ENCODE measurements around the gene LRP1. TPM values are rescaled to one million over a fixed set of nuclear protein-coding genes. Genes with fewer than 3 reads are reported as not detected.
A peak's percentile ranks its signal among the peaks of the same experiment; 100 is the strongest.

LRP1 gene
- total and polyA plus RNA-seq, 4 donors = 87.5 to 375 (median 139) TPM

DNA sequence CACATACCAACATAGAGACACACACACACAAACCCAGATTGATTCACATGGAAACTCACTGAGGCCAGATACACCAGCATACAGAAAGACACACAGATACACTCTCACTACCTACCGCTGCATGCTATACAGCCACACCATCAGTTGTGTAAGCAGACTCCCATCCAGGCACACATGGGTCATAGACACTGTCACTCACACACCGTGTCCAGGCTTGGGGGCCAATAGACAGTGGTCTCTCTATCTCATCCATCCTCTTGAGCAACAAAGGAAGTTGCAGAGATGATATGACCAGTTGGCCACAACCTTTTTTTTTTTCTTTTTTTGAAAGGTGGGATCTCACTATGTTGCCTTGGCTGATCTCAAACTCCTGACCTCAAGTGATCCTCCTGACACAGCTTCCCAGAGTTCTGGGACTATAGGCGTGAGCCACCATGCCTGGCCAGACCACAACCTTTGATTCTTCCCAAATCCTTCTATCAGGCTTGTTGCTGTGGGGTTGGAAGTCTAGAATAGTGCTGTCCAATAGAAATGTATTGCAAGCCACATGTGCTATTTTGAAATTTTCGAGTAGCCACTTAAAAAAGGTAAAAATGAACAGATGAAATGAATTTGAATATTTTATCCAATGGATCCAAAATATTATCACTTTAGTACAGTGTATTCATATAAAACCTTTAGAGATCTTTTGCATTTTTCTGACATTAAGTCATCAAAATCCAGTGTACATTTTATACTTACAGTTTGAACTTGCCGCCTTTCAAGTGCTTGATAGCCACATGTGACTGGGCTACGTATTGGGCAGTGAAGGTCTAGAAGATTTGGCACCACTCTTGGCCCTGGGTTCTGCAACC lies 11.7 kb downstream of the LRP1 start:
- no peak overlapping the region for H3K9ac ChIP-seq (ENCODE audit: low read depth in 1 of 2, low read length in 2 of 2)
- H3K36me3 ChIP-seq (ENCODE audit: control insufficient read depth in 4 of 4, insufficient read depth in 3 of 4, low read depth in 1 of 4, low read length in 3 of 4) = peaks cover 17 to 38% (median 30%) of the 10 kb centered on the region in 4 donors

More for the DNA sequence above, 11.7 kb downstream of the LRP1 start:
- Histone ChIP-seq H3K27ac (ENCODE audit: low read depth in 1 of 2, low read length in 2 of 2) (peak overlapping the region; percentile 63 to 93), H3K4me1 (ENCODE audit: control insufficient read depth in 4 of 4, insufficient read depth in 4 of 4, low read length in 3 of 4) (peaks cover 25 to 72% (median 56%) of the 10 kb centered on the region in 4 donors), H3K4me3 (ENCODE audit: low read depth in 1 of 3, low read length in 3 of 3) (no peak overlapping the region), H3K9me3 (ENCODE audit: control insufficient read depth in 4 of 4, low read length in 3 of 4) (no peaks in the 10 kb centered on the region), H3K27me3 (ENCODE audit: control insufficient read depth in 4 of 4, insufficient read depth in 4 of 4, low read length in 3 of 4) (no peaks in the 10 kb centered on the region)
- TF ChIP-seq RAD21 (IDR thresholded peaks at IDR 0.05) (no peak), FOXA1 (IDR thresholded peaks at IDR 0.05) (no peak), ZBTB33 (IDR thresholded peaks at IDR 0.05) (no peak), EGR1 (IDR thresholded peaks at IDR 0.05; ENCODE audit: low read depth in 2 of 2) (no peak), HNF4A (conservative IDR thresholded peaks at IDR 0.05) (no peak), SP1 (IDR thresholded peaks at IDR 0.05) (no peak), TAF1 (conservative IDR thresholded peaks at IDR 0.05) (no peak), NR2F2 (IDR thresholded peaks at IDR 0.05) (no peak), GABPA (IDR thresholded peaks at IDR 0.05 in 1 of 2, conservative IDR thresholded peaks at IDR 0.05 in 1 of 2) (no peak), HNF4G (IDR thresholded peaks at IDR 0.05) (no peak), CTCF (IDR thresholded peaks at IDR 0.05; ENCODE audit: low read depth, low read length, missing input control) (no peak), RXRA (IDR thresholded peaks at IDR 0.05) (no peak), FOXA2 (IDR thresholded peaks at IDR 0.05) (no peak)
- TF ChIP-seq, protein P1, sequence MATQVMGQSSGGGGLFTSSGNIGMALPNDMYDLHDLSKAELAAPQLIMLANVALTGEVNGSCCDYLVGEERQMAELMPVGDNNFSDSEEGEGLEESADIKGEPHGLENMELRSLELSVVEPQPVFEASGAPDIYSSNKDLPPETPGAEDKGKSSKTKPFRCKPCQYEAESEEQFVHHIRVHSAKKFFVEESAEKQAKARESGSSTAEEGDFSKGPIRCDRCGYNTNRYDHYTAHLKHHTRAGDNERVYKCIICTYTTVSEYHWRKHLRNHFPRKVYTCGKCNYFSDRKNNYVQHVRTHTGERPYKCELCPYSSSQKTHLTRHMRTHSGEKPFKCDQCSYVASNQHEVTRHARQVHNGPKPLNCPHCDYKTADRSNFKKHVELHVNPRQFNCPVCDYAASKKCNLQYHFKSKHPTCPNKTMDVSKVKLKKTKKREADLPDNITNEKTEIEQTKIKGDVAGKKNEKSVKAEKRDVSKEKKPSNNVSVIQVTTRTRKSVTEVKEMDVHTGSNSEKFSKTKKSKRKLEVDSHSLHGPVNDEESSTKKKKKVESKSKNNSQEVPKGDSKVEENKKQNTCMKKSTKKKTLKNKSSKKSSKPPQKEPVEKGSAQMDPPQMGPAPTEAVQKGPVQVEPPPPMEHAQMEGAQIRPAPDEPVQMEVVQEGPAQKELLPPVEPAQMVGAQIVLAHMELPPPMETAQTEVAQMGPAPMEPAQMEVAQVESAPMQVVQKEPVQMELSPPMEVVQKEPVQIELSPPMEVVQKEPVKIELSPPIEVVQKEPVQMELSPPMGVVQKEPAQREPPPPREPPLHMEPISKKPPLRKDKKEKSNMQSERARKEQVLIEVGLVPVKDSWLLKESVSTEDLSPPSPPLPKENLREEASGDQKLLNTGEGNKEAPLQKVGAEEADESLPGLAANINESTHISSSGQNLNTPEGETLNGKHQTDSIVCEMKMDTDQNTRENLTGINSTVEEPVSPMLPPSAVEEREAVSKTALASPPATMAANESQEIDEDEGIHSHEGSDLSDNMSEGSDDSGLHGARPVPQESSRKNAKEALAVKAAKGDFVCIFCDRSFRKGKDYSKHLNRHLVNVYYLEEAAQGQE (IDR thresholded peaks at IDR 0.05) = no peak
- TF ChIP-seq, protein P2, sequence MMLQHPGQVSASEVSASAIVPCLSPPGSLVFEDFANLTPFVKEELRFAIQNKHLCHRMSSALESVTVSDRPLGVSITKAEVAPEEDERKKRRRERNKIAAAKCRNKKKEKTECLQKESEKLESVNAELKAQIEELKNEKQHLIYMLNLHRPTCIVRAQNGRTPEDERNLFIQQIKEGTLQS (IDR thresholded peaks at IDR 0.05) = no peak
- no peak for DNase-seq (ENCODE audit: low spot score)
- WGBS = 67% methylated on average over 6 of the region's 6 CpGs
